KOPT-K1 (cell line): ENCODE data around the gene PGLYRP4.
"Not testable (repeated sequence)": the region's sequence is repeated elsewhere in the genome, so short reads cannot be mapped to it uniquely, and the experiment has no call there.

Experiments
- H3K27ac ChIP-seq: fragments of 200-600 bp; sonication (generic); 2 replicates; pipeline ENCODE4 v1.5.1; 2016; ENCODE audit warnings: antibody characterized with exemption, mild to moderate bottlenecking, low read depth, low read length; ENCODE audit not compliant: poor library complexity, severe bottlenecking
- H3K36me3 ChIP-seq: fragments of 200-600 bp; sonication (generic); 2 replicates; pipeline ENCODE4 v1.5.1; 2017; ENCODE audit warnings: antibody characterized with exemption, mild to moderate bottlenecking, low read length, moderate library complexity; ENCODE audit not compliant: insufficient read depth
- H3K9me3 ChIP-seq: fragments of 200-600 bp; sonication (generic); 2 replicates; pipeline ENCODE4 v1.5.1; 2017; ENCODE audit warnings: antibody characterized with exemption, low read length, mild to moderate bottlenecking; ENCODE audit not compliant: insufficient read depth, poor library complexity, severe bottlenecking

PGLYRP4 gene

GRCh38 chr1:153353226-153353947 lies 4.7 kb upstream of the PGLYRP4 start:
- Histone ChIP-seq H3K9me3 (no peaks in the 10 kb centered on the region), H3K27ac (no peak overlapping the region), H3K36me3 (no peaks in the 10 kb centered on the region)

GRCh38 chr1:153352523-153352922 lies 3.9 kb upstream of the PGLYRP4 start:
- Histone ChIP-seq H3K27ac (no peak overlapping the region), H3K9me3 (no peaks in the 10 kb centered on the region), H3K36me3 (no peaks in the 10 kb centered on the region)

GRCh38 chr1:153350321-153350957 lies 1.8 kb upstream of the PGLYRP4 start:
- Histone ChIP-seq H3K9me3 (no peaks in the 10 kb centered on the region), H3K36me3 (no peaks in the 10 kb centered on the region), H3K27ac (no peak overlapping the region)

GRCh38 chr1:153349363-153350320 lies 1.0 kb upstream of the PGLYRP4 start:
- Histone ChIP-seq H3K9me3 (no peaks in the 10 kb centered on the region), H3K36me3 (no peaks in the 10 kb centered on the region), H3K27ac (no peak overlapping the region)

- Histone ChIP-seq H3K36me3 (no peaks in the 10 kb centered on the region), H3K27ac (no peak overlapping the region), H3K9me3 (no peaks in the 10 kb centered on the region)
Observed at GRCh38 chr1:153347856-153348255, 785 bp downstream of the PGLYRP4 start.

GRCh38 chr1:153347049-153347448 lies 1.6 kb downstream of the PGLYRP4 start:
- not testable (repeated sequence) for H3K36me3 ChIP-seq, H3K27ac ChIP-seq, H3K9me3 ChIP-seq

- Histone ChIP-seq H3K36me3 (no peaks in the 10 kb centered on the region), H3K27ac (no peak overlapping the region), H3K9me3 (no peaks in the 10 kb centered on the region)
Observed at GRCh38 chr1:153346077-153346723, 2.4 kb downstream of the PGLYRP4 start.

GRCh38 chr1:153345187-153346076 lies 3.2 kb downstream of the PGLYRP4 start:
- Histone ChIP-seq H3K27ac (no peak overlapping the region), H3K9me3 (no peaks in the 10 kb centered on the region), H3K36me3 (no peaks in the 10 kb centered on the region)

GRCh38 chr1:153344718-153345025 lies 4.0 kb downstream of the PGLYRP4 start:
- Histone ChIP-seq H3K36me3 (no peaks in the 10 kb centered on the region), H3K9me3 (no peaks in the 10 kb centered on the region), H3K27ac (peak overlapping the region; percentile 46)

- Histone ChIP-seq H3K27ac (peak overlapping the region; percentile 46), H3K9me3 (no peaks in the 10 kb centered on the region), H3K36me3 (no peaks in the 10 kb centered on the region)
Observed at GRCh38 chr1:153343811-153344717, 4.6 kb downstream of the PGLYRP4 start.

- H3K36me3 ChIP-seq: no peaks in the 10 kb centered on the region
- H3K27ac ChIP-seq: peak overlapping the region; percentile 32
- no peaks in the 10 kb centered on the region for H3K9me3 ChIP-seq
Observed at GRCh38 chr1:153343040-153343681, 5.5 kb downstream of the PGLYRP4 start.

- H3K9me3 ChIP-seq: no peaks in the 10 kb centered on the region
- no peaks in the 10 kb centered on the region for H3K36me3 ChIP-seq
- H3K27ac ChIP-seq: no peak overlapping the region
Observed at GRCh38 chr1:153342178-153342577, 6.5 kb downstream of the PGLYRP4 start.

- H3K36me3 ChIP-seq: no peaks in the 10 kb centered on the region
- no peak overlapping the region for H3K27ac ChIP-seq
- no peaks in the 10 kb centered on the region for H3K9me3 ChIP-seq
Observed at GRCh38 chr1:153341431-153341934, 7.2 kb downstream of the PGLYRP4 start.
